ENCODE data around the gene TMPRSS6. TPM values are rescaled to one million over a fixed set of nuclear protein-coding genes. Genes with fewer than 3 reads are reported as not detected.

TMPRSS6 gene
- total RNA-seq, 2 experiments from 2014 or later = 0.50 to 0.73 TPM

GRCh38 chr22:37033605-37034430, 75.7 kb downstream of the TMPRSS6 start:
- CTCF ChIA-PET = interaction anchor here (1.7 to 2.0 kb wide), 2 partner anchors 9 to 11 kb away, joined by 4 read pairs; no protein-coding TSS in a partner anchor
- Mint-ChIP-seq H3K27me3 (peaks cover 7% of the 10 kb centered on the region), H3K4me3 (no peak overlapping the region), H3K4me1 (no peaks in the 10 kb centered on the region), H3K36me3 (ENCODE audit: low read depth) (no peaks in the 10 kb centered on the region), H3K27ac (no peak overlapping the region), H3K9me3 (no peaks in the 10 kb centered on the region)
- DNase-seq = no peak
- POLR2A ChIA-PET = no interaction called here

DNA sequence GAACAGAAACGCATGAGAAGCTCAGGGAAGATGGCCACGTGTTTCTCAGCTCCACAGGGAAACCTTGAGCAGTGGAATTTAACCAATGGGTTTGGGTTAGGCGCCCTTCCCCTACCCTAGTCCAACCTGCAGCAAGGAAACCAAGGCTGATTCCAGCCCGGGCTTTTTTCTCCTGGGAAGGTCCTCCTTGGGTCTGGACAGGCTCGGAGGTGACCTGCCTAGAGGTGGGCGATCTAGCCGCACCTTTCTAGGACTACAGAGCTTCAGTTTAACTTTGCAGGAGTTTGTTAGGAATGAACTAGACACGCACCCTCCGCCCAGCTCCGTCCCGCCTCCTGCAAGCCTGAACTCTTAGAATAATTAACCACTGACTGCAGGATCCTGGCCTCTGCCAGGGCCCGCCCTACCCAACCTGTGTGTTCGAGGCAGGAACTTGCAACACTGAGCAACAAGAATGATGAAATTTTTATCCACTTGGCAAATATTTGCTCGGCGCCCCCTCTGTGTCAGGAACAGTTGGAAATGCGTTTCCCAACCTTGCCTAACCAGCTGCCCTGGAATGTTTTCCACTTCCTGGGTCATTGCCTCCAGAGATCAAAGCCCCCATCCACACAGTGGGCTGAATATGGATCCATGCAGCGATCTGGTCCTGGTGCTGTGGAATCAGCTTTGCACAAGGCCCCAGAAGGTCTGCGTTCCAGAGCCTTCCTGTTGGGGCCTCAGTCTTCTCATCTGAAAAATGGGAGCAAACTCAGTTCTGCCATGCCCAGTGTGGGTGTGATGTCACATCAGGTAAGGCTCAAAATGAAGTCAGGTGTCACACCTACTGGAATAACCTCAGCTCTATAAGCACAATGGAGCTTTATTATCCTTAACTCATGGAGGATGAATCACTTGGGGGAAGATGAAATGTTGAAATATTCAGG, 76.7 kb downstream of the TMPRSS6 start:
- Mint-ChIP-seq H3K27me3 (peaks cover 7% of the 10 kb centered on the region), H3K4me3 (no peak overlapping the region), H3K36me3 (ENCODE audit: low read depth) (no peaks in the 10 kb centered on the region), H3K27ac (no peak overlapping the region), H3K9me3 (no peaks in the 10 kb centered on the region), H3K4me1 (no peaks in the 10 kb centered on the region)
- ChIA-PET POLR2A (no interaction called here), CTCF (interaction anchor here (1.1 to 2.0 kb wide), 3 partner anchors 11 to 55 kb away, joined by 4 to 7 read pairs (median 4); no protein-coding TSS in a partner anchor)
- DNase-seq = no peak

GRCh38 chr22:37032134-37032534, 77.4 kb downstream of the TMPRSS6 start:
- Mint-ChIP-seq H3K4me1 (no peaks in the 10 kb centered on the region), H3K27me3 (peaks cover 2% of the 10 kb centered on the region), H3K27ac (no peak overlapping the region), H3K4me3 (no peak overlapping the region), H3K36me3 (ENCODE audit: low read depth) (no peaks in the 10 kb centered on the region), H3K9me3 (no peaks in the 10 kb centered on the region)
- ChIA-PET CTCF (interaction anchor here (1.1 to 1.3 kb wide), 2 partner anchors 10 to 54 kb away, joined by 4 to 7 read pairs; no protein-coding TSS in a partner anchor), POLR2A (no interaction called here)
- DNase-seq = no peak

GRCh38 chr22:37030560-37031281, 78.8 kb downstream of the TMPRSS6 start:
- no peaks in the 10 kb centered on the region for H3K9me3 Mint-ChIP-seq
- H3K27ac Mint-ChIP-seq = no peak overlapping the region
- no peaks in the 10 kb centered on the region for H3K27me3 Mint-ChIP-seq
- no peaks in the 10 kb centered on the region for H3K36me3 Mint-ChIP-seq (ENCODE audit: low read depth)
- ChIA-PET POLR2A (no interaction called here), CTCF (interaction anchor here (1.0 to 2.0 kb wide), 2 partner anchors 10 to 53 kb away, joined by 3 to 10 read pairs; no protein-coding TSS in a partner anchor)
- no peak for DNase-seq
- no peaks in the 10 kb centered on the region for H3K4me1 Mint-ChIP-seq
- no peak overlapping the region for H3K4me3 Mint-ChIP-seq

GRCh38 chr22:37028692-37029674, 80.5 kb downstream of the TMPRSS6 start:
- Mint-ChIP-seq H3K36me3 (ENCODE audit: low read depth) (peaks cover 2% of the 10 kb centered on the region), H3K4me3 (no peak overlapping the region), H3K9me3 (no peaks in the 10 kb centered on the region), H3K4me1 (no peaks in the 10 kb centered on the region), H3K27me3 (no peaks in the 10 kb centered on the region), H3K27ac (no peak overlapping the region)
- POLR2A ChIA-PET = interaction anchor here (0.6 to 0.7 kb wide), 2 partner anchors 12 to 1653 kb away, joined by 3 to 7 read pairs; partner anchors contain the start of gene TOMM22
- no peak for DNase-seq
- CTCF ChIA-PET = interaction anchor here (0.8 to 2.0 kb wide), 3 partner anchors 9 to 51 kb away, joined by 3 to 10 read pairs (median 3); no protein-coding TSS in a partner anchor

DNA sequence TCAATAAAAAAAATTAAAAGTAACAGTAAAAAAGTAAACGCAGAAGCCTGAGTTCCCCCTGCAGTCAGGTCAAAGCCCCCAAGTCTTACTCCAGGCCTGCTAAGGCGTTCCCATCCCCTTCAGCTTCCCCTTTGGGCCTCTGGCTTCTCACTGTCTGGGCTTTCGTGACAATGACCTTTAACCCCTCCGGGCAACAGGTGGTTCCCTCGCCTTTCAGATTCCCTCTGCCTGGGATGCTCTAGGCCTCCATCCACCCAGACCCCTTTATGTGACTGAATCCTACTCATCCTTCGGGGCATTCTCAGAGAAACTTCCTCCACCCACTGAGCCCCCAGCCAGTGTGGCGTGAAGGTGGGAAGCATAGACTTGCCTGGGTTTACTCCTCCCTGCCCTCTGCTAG, 82.0 kb downstream of the TMPRSS6 start:
- Mint-ChIP-seq H3K27me3 (no peaks in the 10 kb centered on the region), H3K4me3 (no peak overlapping the region), H3K4me1 (no peaks in the 10 kb centered on the region), H3K36me3 (ENCODE audit: low read depth) (peaks cover 2% of the 10 kb centered on the region), H3K27ac (no peak overlapping the region), H3K9me3 (no peaks in the 10 kb centered on the region)
- ChIA-PET CTCF (interaction anchor here (0.7 to 1.4 kb wide), 3 partner anchors 23 to 684 kb away, joined by 3 read pairs; no protein-coding TSS in a partner anchor), POLR2A (no interaction called here)
- DNase-seq = no peak

DNA sequence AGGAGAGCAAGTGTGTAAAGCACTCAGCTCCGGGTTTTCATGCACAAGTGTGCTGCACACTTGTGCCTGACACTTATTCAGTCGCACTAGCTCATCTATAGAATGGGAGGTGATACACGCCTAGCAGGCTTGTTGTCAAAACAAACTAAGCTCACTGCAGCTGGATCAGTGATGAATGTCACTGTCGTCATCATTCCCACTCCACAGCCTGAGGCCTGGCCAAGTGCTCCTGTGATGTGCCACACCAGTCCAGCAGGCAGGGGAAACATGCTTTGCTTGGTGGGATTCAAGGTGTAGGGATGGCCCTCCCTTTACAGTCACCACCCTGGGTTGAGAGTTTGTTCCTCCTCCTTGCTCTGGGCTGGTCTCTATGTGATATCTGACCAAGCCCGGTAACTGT, 83.2 kb downstream of the TMPRSS6 start:
- Mint-ChIP-seq H3K9me3 (no peaks in the 10 kb centered on the region), H3K27me3 (no peaks in the 10 kb centered on the region), H3K4me1 (peaks cover 6% of the 10 kb centered on the region), H3K4me3 (no peak overlapping the region), H3K27ac (no peak overlapping the region), H3K36me3 (ENCODE audit: low read depth) (peaks cover 2% of the 10 kb centered on the region)
- POLR2A ChIA-PET = no interaction called here
- no peak for DNase-seq
- CTCF ChIA-PET = interaction anchor here (0.8 to 2.0 kb wide), 6 partner anchors 9 to 56 kb away, joined by 3 to 5 read pairs (median 4); no protein-coding TSS in a partner anchor

GRCh38 chr22:37025500-37026070, 83.9 kb downstream of the TMPRSS6 start:
- CTCF ChIA-PET = interaction anchor here (0.8 to 2.0 kb wide), 7 partner anchors 9 to 56 kb away, joined by 3 to 5 read pairs (median 3); partner anchors contain the start of gene KCTD17
- POLR2A ChIA-PET = no interaction called here
- Mint-ChIP-seq H3K27ac (no peak overlapping the region), H3K36me3 (ENCODE audit: low read depth) (peaks cover 2% of the 10 kb centered on the region), H3K4me1 (peaks cover 7% of the 10 kb centered on the region), H3K9me3 (no peaks in the 10 kb centered on the region), H3K4me3 (no peak overlapping the region), H3K27me3 (peaks cover 2% of the 10 kb centered on the region)
- DNase-seq = no peak

- CTCF ChIA-PET = interaction anchor here (1.3 to 2.0 kb wide), 2 partner anchors 27 to 47 kb away, joined by 3 to 5 read pairs; partner anchors contain the start of gene KCTD17
- DNase-seq = no peak
- Mint-ChIP-seq H3K27me3 (peaks cover 2% of the 10 kb centered on the region), H3K4me1 (peaks cover 16% of the 10 kb centered on the region), H3K36me3 (ENCODE audit: low read depth) (peaks cover 2% of the 10 kb centered on the region), H3K27ac (no peak overlapping the region), H3K4me3 (no peak overlapping the region), H3K9me3 (no peaks in the 10 kb centered on the region)
- POLR2A ChIA-PET = no interaction called here
Measured at GRCh38 chr22:37024339-37025157, 85.0 kb downstream of the TMPRSS6 start.

DNA sequence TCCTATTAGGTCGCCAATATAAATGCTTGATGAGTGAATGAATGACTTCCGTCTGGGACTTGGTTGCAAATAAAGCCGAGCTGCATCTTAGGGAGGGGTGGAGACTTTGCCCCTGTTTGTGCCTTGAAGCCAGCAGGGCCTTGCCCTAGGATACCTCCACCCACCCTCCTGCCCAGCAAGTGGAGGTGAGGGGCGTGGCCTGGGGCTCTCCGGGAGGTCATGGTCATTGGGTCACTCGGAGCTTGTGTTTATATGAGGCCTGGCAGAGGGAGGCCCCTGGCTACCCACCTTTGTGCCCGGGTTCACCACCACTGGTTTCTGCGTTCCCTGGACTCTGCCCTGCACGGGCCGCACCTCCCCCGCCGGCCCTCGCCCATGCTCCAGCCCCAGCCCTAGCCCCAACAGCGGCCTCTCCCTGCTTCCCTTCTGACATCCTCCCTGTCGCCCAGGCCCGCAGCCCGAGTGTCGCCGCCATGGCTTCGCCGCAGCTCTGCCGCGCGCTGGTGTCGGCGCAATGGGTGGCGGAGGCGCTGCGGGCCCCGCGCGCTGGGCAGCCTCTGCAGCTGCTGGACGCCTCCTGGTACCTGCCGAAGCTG, 85.7 kb downstream of the TMPRSS6 start:
- POLR2A ChIA-PET = no interaction called here
- no peak for DNase-seq
- Mint-ChIP-seq H3K27me3 (peaks cover 2% of the 10 kb centered on the region), H3K4me1 (peaks cover 16% of the 10 kb centered on the region), H3K4me3 (no peak overlapping the region), H3K27ac (no peak overlapping the region), H3K9me3 (no peaks in the 10 kb centered on the region), H3K36me3 (ENCODE audit: low read depth) (peaks cover 2% of the 10 kb centered on the region)
- CTCF ChIA-PET = no interaction called here

Measured in activated CD4-positive, alpha-beta T cell treated with anti-CD3 and anti-CD28 coated beads, Interleukin-2, amount 10 ng/mL, durations not matched to agents 7 days and 5 days (primary cell).